Naive thymus-derived CD4-positive, alpha-beta T cell (primary cell): Measurements from ENCODE around the gene CHKB. TPM values are rescaled to one million over a fixed set of nuclear protein-coding genes. Genes with fewer than 3 reads are reported as not detected.

ENCODE experiments used
- ATAC-seq: fragments of 150-1000 bp; cut with Tn5 transposase; 2 replicates; pipeline ENCODE4 v1.10.0; 2021; ENCODE audit warnings: mild to moderate bottlenecking, moderate library complexity
- CTCF ChIA-PET: fragments of 350-600 bp; sonication (Branson Sonifier 250); formaldehyde crosslinking; loops from one replicate; lab custom pipeline; 2021; ENCODE audit warnings: antibody characterized with exemption; lab: Charles Lee
- POLR2A ChIA-PET: fragments of 350-600 bp; sonication (Branson Sonifier 250); formaldehyde crosslinking; loops from one replicate; lab custom pipeline; 2021; ENCODE audit warnings: antibody characterized with exemption, inconsistent platforms; lab: Charles Lee
- DNase-seq, 9 donors: peaks; one replicate each; pipeline versions ENCODE4 v3.0.0 to v3.0.0-alpha.2; 2020 to 2022; ENCODE audit warnings: mixed read lengths in 1 of 9
- H3K27ac ChIP-seq: one replicate; pipeline ENCODE4 v1.7.0; 2013; ENCODE audit warnings: mild to moderate bottlenecking, low read depth, low read length, moderate library complexity
- H3K27me3 ChIP-seq, 2 donors: one replicate each; pipeline ENCODE4 v1.7.0; 2013; ENCODE audit warnings: low read length in 2 of 2, mild to moderate bottlenecking in 2 of 2, moderate library complexity in 2 of 2; ENCODE audit not compliant: control insufficient read depth in 2 of 2, insufficient read depth in 2 of 2
- H3K36me3 ChIP-seq, 3 experiments: 1 replicate in 2 of 3; 2 replicates in 1 of 3; pipeline ENCODE4 v1.7.0; 2013; ENCODE audit warnings: low read length in 3 of 3, mild to moderate bottlenecking in 3 of 3, moderate library complexity in 1 of 3; ENCODE audit not compliant: insufficient read depth in 3 of 3, control insufficient read depth in 2 of 3
- H3K4me1 ChIP-seq, 2 donors: one replicate each; pipeline ENCODE4 v1.7.0; 2013; ENCODE audit warnings: low read length in 2 of 2, mild to moderate bottlenecking in 2 of 2, moderate library complexity in 1 of 2; ENCODE audit not compliant: control insufficient read depth in 2 of 2, insufficient read depth in 2 of 2
- H3K4me3 ChIP-seq: 2 replicates; pipeline ENCODE4 v1.7.0; 2013; ENCODE audit warnings: mild to moderate bottlenecking, low read length
- H3K9me3 ChIP-seq, 3 experiments: 1 replicate in 2 of 3; 2 replicates in 1 of 3; pipeline ENCODE4 v1.7.0; 2013; ENCODE audit warnings: low read length in 3 of 3; ENCODE audit not compliant: control insufficient read depth in 2 of 3
- H3K27ac Mint-ChIP-seq, 9 donors: one replicate each; pipeline ENCODE4 v1.8.0; 2020 to 2022; ENCODE audit warnings: mixed read lengths in 9 of 9, mild to moderate bottlenecking in 8 of 9, moderate library complexity in 5 of 9, inconsistent platforms in 2 of 9
- H3K27me3 Mint-ChIP-seq, 5 donors: one replicate each; pipeline ENCODE4 v1.8.0; 2021 to 2022; ENCODE audit warnings: mixed read lengths in 5 of 5, mild to moderate bottlenecking in 1 of 5
- H3K36me3 Mint-ChIP-seq, 5 donors: one replicate each; pipeline ENCODE4 v1.8.0; 2020 to 2022; ENCODE audit warnings: mixed read lengths in 5 of 5, mild to moderate bottlenecking in 3 of 5, inconsistent platforms in 1 of 5
- H3K4me1 Mint-ChIP-seq, 7 donors: one replicate each; pipeline ENCODE4 v1.8.0; 2020 to 2022; ENCODE audit warnings: mixed read lengths in 7 of 7, mild to moderate bottlenecking in 3 of 7, inconsistent platforms in 1 of 7
- H3K4me3 Mint-ChIP-seq, 10 donors: one replicate each; pipeline ENCODE4 v1.8.0; 2020 to 2022; ENCODE audit warnings: mild to moderate bottlenecking in 10 of 10, mixed read lengths in 10 of 10, moderate library complexity in 6 of 10, inconsistent platforms in 2 of 10
- H3K9me3 Mint-ChIP-seq, 11 donors: one replicate each; pipeline ENCODE4 v1.8.0; 2020 to 2022; ENCODE audit warnings: mixed read lengths in 11 of 11, mild to moderate bottlenecking in 4 of 11, inconsistent platforms in 1 of 11, moderate library complexity in 1 of 11
- intact Hi-C, 2 donors: fragments of 100-400 bp; cut with micrococcal nuclease; formaldehyde crosslinking; loops; one replicate each; pipeline ENCODE4 v1.15.1; 2023
- polyA plus RNA-seq, 2 donors: library from polyadenylated mRNA; unstranded; fragments of 300-500 nt; fragmentation: Illumina TruSeq; gene quantifications; one replicate each; pipeline ENCODE4 v1.2.3, GENCODE V29; 2021
- total RNA-seq, 6 experiments: library from RNA in 5 of 6; stranded (reverse) in 5 of 6; gene quantifications; 1 replicate in 5 of 6; 2 replicates in 1 of 6; pipeline ENCODE4 v1.2.3 and lab custom pipeline; 2021 to 2026

Gene CHKB
- total and polyA plus RNA-seq, 7 experiments from 2014 or later, result 24.2 to 214 (median 158) TPM

DNA sequence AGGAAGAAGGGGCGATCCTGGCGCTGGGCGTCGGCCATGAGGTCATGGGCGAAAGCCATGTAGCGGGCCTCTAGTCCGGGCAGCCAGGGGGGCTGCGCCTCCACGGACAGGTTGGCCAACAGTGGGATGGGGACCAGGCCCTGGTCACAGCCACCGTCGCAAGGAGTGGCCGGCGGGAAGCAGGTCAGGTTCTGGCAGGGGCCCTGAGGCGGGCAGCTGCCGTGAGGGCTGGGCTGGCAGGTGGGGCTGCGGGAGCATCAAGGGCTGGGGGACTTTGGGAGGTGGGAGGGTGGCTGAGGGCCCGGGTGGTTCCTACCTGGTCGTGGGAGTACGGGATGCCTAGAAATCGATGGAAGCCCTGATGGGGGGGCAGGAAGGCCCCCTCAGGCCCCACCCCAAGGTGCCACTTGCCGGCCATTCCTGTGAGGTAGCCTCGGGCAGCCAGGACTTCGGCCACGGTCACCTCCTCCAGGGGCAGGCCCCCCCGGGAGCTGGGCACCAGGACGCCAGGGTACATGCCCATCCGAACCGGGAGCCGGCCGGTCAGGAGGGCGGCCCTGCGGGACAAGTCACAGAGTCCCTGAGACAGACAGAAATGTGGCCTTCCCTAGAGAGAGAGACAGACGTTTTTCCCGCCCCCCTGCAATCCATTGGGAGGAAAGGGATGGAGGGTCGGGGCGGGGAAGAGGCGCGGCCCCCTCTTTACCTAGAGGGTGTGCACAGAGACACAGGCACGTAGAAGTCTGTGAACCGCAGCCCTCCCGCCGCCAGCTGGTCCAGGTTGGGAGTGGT, 44.4 kb upstream of the CHKB start:
- intact Hi-C loops, result loop anchor here in 1 of 2 donors (1.0 kb wide), 1 partner anchor 154 kb away; no protein-coding TSS in a partner anchor
- Histone ChIP-seq H3K27ac (peak overlapping the region; percentile 90), H3K9me3 (no peaks in the 10 kb centered on the region), H3K4me3 (peak overlapping the region; percentile 77), H3K4me1 (peaks cover 22 to 27% of the 10 kb centered on the region in 2 donors), H3K36me3 (peaks cover 0 to 18% (median 0%) of the 10 kb centered on the region in 3 experiments), H3K27me3 (no peaks in the 10 kb centered on the region)
- Mint-ChIP-seq H3K36me3 (peaks cover 0 to 4% (median 3%) of the 10 kb centered on the region in 5 donors), H3K4me3 (peak overlapping the region; percentile 80 to 99 (median 88)), H3K4me1 (peaks cover 24 to 39% (median 32%) of the 10 kb centered on the region in 7 donors), H3K27me3 (no peaks in the 10 kb centered on the region), H3K9me3 (no peaks in the 10 kb centered on the region), H3K27ac (peak overlapping the region in 7 of 9 donors; percentile 69 to 91 (median 81))
- DNase-seq (peak in 3 of 9 donors; percentile 17 to 32 (median 23)), ATAC-seq (no peak)
- CTCF ChIA-PET, result interaction anchor here (1.2 kb wide), 1 partner anchor 101 kb away, joined by 5 read pairs; the partner anchor contains the start of gene SCO2
- POLR2A ChIA-PET, result interaction anchor here (1.1 to 2.1 kb wide), 8 partner anchors 8 to 436 kb away, joined by 3 to 8 read pairs (median 4); partner anchors contain the start of genes SCO2 and TYMP

DNA sequence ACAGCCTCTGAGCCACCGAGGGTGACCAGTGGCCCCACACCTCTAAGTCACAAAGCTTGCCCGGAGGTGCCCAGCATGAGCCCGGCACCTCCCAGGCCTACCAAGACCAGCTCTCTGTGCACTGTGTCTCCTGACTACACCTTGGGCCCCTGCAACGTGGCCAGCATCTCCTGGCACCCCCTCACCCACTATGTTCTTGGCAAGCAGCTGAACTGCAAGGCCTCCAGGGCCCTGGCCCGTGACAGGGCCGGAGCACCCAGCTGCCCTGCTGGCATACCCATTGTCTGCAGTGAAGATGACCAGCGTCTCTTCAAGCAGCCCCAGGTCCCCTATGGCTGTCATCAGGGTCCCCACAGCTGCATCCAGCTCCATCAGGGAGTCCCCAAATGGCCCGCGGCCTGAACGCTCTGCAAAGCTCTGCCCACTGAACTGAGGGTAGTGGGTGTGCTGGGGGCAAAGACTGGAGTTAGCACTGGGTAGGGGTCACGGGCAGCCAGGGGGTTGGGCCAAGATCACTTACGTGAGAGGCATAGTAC, 43.7 kb upstream of the CHKB start:
- Histone ChIP-seq H3K27ac (no peak overlapping the region), H3K27me3 (no peaks in the 10 kb centered on the region), H3K4me1 (peaks cover 22 to 29% of the 10 kb centered on the region in 2 donors), H3K36me3 (peaks cover 0 to 18% (median 0%) of the 10 kb centered on the region in 3 experiments), H3K4me3 (no peak overlapping the region), H3K9me3 (no peaks in the 10 kb centered on the region)
- ATAC-seq, result no peak
- ChIA-PET POLR2A (interaction anchor here (0.6 to 1.3 kb wide), 2 partner anchors 99 to 118 kb away, joined by 3 to 4 read pairs; no protein-coding TSS in a partner anchor), CTCF (no interaction called here)
- Mint-ChIP-seq H3K4me3 (peak overlapping the region; percentile 23 to 99 (median 68)), H3K27me3 (no peaks in the 10 kb centered on the region), H3K4me1 (peaks cover 29 to 45% (median 38%) of the 10 kb centered on the region in 7 donors), H3K36me3 (peaks cover 0 to 4% (median 3%) of the 10 kb centered on the region in 5 donors), H3K27ac (peak overlapping the region in 7 of 9 donors; percentile 25 to 81 (median 73)), H3K9me3 (no peaks in the 10 kb centered on the region)
- intact Hi-C loops, result no loop called here
- no peak for DNase-seq

DNA sequence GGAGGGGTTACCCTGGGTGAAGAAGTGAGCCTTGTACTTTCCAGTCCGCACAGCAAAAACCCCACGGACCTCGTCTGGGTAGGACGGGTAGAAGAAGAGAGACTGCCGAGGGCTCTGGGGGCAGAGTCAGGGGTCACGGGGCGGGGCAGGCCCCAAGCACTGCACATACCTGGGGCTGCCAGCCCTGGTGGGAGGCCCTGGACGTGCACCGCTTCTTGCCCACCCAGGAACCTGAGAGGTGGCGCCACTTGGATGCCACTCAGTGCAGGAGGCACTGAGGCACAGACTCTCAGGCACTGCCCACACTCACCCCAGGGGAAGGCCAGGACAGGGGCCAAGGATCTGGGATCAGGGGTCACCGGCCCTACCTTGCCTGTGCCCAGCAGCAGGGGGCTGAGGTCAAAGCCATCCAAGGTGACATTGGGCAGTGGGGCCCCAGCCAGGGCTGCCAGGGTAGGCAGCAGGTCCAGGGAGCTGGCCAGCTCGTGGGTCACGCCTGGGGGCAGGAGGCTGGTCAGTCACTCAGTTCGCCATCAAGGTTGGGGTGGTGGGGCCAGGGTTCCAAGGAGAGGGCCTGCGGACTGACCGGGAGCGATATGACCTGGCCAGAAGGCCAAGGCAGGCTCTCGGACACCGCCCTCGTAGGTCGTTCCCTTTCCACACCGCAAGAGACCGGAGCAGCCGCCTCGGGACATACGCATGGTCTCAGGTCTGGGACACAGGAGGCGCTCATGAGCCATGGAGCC, 43.1 kb upstream of the CHKB start:
- H3K4me3 Mint-ChIP-seq, result peak overlapping the region in 1 of 10 donors; percentile 99
- H3K9me3 Mint-ChIP-seq, result no peaks in the 10 kb centered on the region
- POLR2A ChIA-PET, result interaction anchor here (0.6 kb wide), 1 partner anchor 99 kb away, joined by 3 read pairs; no protein-coding TSS in a partner anchor

DNA sequence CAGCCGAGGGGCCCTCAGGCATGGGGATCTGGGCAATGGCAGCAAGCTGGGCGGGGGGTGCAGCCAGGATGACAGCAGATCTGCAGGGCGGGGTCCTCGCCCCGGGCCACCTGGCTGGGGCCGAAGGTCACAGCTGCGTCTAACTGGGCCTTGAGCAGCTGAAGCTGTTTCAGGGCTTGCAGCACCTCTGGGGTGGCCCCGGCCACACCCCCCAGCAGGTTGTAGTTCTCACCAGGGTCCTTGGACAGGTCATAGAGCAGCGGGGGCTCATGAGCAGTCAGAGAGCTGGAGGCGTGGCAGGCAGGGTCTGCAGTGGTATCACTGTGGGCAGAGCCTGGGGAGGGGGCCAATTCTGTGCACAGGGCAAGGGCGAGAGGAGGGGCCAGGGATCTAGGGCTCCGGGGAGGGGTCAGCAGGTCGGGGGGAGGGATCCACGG, 42.5 kb upstream of the CHKB start:
- Histone ChIP-seq H3K36me3 (peaks cover 0 to 18% (median 0%) of the 10 kb centered on the region in 3 experiments), H3K4me3 (no peak overlapping the region), H3K27ac (no peak overlapping the region), H3K4me1 (peaks cover 27 to 36% of the 10 kb centered on the region in 2 donors), H3K27me3 (no peaks in the 10 kb centered on the region), H3K9me3 (no peaks in the 10 kb centered on the region)
- Mint-ChIP-seq H3K36me3 (peaks cover 0 to 4% (median 3%) of the 10 kb centered on the region in 5 donors), H3K27ac (peak overlapping the region in 1 of 9 donors; percentile 56), H3K27me3 (no peaks in the 10 kb centered on the region), H3K4me3 (peak overlapping the region in 1 of 10 donors; percentile 56), H3K4me1 (peaks cover 27 to 55% (median 47%) of the 10 kb centered on the region in 7 donors), H3K9me3 (no peaks in the 10 kb centered on the region)
- ATAC-seq, result no peak
- intact Hi-C loops, result no loop called here
- no peak for DNase-seq
- ChIA-PET CTCF (no interaction called here), POLR2A (no interaction called here)

More for the DNA sequence above, 43.1 kb upstream of the CHKB start:
- H3K27ac ChIP-seq, result no peak overlapping the region
- H3K4me1 ChIP-seq, result peaks cover 23 to 34% of the 10 kb centered on the region in 2 donors
- CTCF ChIA-PET, result no interaction called here
- no peaks in the 10 kb centered on the region for H3K27me3 ChIP-seq
- intact Hi-C loops, result no loop called here
- peaks cover 29 to 52% (median 45%) of the 10 kb centered on the region in 7 donors for H3K4me1 Mint-ChIP-seq
- no peaks in the 10 kb centered on the region for H3K27me3 Mint-ChIP-seq
- no peak overlapping the region for H3K4me3 ChIP-seq
- peaks cover 0 to 4% (median 3%) of the 10 kb centered on the region in 5 donors for H3K36me3 Mint-ChIP-seq
- ATAC-seq (no peak), DNase-seq (no peak)
- H3K27ac Mint-ChIP-seq, result peak overlapping the region in 2 of 9 donors; percentile 73 to 74
- peaks cover 0 to 18% (median 0%) of the 10 kb centered on the region in 3 experiments for H3K36me3 ChIP-seq
- no peaks in the 10 kb centered on the region for H3K9me3 ChIP-seq

DNA sequence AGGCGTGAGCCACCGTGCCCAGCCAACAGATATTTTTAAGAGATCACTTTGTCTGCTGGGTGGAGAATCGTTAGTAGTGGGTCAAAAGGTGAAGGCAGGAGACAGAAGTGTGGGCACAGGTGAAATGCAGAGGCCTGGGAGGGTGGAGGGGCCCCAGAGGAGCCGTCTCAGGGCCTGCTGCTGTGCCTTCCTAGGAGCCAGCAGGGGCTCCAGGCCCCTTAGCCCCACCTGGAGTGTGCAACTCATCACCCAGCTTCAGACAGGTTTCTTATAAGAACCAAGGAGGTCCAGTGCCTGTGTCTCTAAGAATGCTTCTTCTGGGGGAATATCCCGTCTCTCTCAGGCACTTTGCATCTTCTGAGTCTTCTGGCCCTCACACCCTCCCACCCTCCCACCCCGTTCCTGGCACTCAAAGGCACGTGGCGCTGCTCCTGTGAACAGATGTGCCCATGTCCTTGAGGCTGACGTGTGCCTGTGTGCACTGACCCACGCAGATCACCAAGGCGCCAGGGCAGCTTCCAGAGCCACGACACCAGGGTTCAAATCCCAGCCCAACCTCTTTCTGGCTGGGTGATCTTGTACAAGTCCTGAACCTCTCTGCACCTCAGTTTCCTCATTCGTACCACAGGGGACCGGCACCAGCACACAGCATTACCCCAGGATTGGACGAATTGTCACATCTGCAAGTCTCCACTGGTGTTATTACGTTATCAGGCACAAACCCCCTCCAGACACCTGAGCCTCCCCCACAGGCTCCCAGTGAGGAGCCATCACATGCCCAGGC, 41.9 kb upstream of the CHKB start:
- intact Hi-C loops, result loop anchor here in 1 of 2 donors (5.0 kb wide), 2 partner anchors 48 to 297 kb away; partner anchors contain the start of genes DENND6B and SHANK3
- POLR2A ChIA-PET, result interaction anchor here (0.6 to 1.0 kb wide), 2 partner anchors 79 to 373 kb away, joined by 3 to 4 read pairs; partner anchors contain the start of gene HDAC10
- no peak overlapping the region for H3K4me3 ChIP-seq
- H3K9me3 Mint-ChIP-seq, result no peaks in the 10 kb centered on the region
- peaks cover 0 to 4% (median 3%) of the 10 kb centered on the region in 5 donors for H3K36me3 Mint-ChIP-seq
- no peaks in the 10 kb centered on the region for H3K27me3 ChIP-seq
- no peak overlapping the region for H3K27ac ChIP-seq
- no peaks in the 10 kb centered on the region for H3K9me3 ChIP-seq
- peak overlapping the region in 6 of 9 donors; percentile 15 to 86 (median 42) for H3K27ac Mint-ChIP-seq
- peaks cover 0 to 18% (median 0%) of the 10 kb centered on the region in 3 experiments for H3K36me3 ChIP-seq
- peak overlapping the region in 2 of 10 donors; percentile 29 to 56 for H3K4me3 Mint-ChIP-seq
- ATAC-seq (no peak), DNase-seq (no peak)
- H3K4me1 ChIP-seq, result peaks cover 27 to 42% of the 10 kb centered on the region in 2 donors
- peaks cover 21 to 55% (median 48%) of the 10 kb centered on the region in 7 donors for H3K4me1 Mint-ChIP-seq
- CTCF ChIA-PET, result no interaction called here
- H3K27me3 Mint-ChIP-seq, result no peaks in the 10 kb centered on the region
